Stimulated activated CD8-positive, alpha-beta memory T cell treated with anti-CD3 and anti-CD28 coated beads, Interleukin-4, amount 100 ng/mL, for 1 hour (primary cell): ENCODE results near the gene ARHGAP6.
"Not testable (repeated sequence)": the region's sequence is repeated elsewhere in the genome, so short reads cannot be mapped to it uniquely, and the experiment has no call there.

ENCODE experiments used
- DNase-seq, 2 donors: peaks; one replicate each; pipeline ENCODE4 v3.0.0-alpha.2; 2020; ENCODE audit warnings: low read depth in 2 of 2, low spot score in 1 of 2

The ARHGAP6 gene

DNA sequence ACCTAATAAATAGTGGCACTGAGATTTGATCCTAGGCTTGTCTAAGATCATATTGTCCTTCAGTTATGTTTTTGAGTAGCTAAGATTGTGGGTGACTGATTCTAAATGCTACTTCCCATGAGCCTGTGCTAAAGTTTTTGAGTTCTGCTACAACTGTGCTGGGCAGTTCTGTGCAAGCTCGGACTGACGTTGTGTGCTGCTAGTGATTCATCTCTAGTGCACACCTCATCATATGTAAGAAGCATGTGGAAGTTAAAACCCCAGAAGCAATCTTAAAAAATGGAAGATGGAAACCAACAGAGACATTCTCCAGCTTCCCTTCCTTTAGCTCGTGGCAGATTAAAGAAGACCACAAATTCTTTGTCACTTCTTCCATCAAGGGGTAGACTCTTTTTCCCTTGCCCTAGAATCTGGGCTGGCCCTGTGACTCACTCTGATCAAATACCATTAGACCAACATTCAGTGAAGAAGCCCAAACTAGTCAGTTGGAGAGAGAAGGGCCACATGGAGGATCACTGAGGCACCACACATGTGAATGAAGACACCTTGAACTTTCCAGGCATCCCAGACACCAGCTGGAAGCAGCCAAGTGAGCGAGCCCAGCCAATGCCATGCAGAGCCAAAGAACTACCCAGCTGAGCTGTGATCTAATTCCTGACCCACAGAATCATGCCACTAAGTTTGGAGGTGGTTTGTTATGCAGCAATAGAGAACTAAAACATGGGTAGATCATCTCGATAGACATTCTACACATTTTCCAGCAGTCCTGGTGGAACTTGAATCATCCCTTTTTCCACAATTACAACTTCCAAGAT, 16.8 kb downstream of the ARHGAP6 start:
- no peak for DNase-seq

DNA sequence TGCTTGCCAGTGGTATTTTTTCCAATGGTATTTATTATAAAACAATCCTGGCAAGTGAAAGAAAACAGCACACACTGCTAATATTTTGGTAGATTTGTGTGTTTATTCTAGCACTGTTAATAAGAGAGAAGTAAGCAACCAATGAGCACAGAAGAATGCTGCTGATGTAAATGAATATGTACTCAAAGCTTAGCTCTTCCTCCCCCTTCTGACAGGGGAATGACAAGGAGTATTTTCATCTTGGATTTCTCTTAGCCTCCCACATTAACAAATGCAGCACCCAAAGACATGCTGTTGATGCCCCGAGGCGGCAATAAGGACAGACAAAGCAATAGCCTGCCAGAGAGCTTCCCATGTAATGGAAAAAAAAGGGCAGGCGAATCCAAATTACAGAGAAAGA, 18.6 kb downstream of the ARHGAP6 start:
- no peak for DNase-seq

DNA sequence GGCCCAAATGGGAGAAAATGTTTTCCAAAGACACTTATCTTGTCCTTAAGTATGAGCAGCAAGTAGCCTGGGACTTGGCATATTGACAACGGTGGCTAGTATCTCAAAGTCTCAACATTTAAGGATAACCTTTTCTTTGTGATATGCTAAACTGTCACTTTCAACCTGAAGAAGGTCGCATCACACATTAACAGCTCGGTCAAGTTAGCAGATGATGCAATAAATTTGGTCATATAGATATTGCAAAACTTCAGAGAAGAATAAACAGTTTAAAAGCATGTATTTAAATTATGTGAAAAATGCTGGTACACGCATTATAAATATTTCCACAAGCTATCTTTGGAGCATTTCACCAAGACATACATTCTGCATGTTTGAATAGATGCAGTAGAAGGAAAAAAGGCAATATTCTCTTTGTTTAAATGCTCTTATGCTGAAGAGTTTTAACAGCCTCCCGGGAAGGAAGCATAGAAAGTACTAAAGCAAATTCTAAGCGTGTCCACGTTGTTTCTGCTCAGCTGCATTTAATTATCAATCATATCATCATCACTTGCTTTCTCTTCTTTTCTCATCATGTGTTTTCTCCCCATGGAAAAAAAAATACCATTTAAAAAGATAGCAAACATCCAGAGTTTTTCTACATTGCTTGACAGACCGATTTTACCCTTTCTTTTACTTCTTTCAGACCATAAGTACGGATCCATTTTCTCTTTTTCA, 24.2 kb downstream of the ARHGAP6 start:
- DNase-seq, result no peak

DNA sequence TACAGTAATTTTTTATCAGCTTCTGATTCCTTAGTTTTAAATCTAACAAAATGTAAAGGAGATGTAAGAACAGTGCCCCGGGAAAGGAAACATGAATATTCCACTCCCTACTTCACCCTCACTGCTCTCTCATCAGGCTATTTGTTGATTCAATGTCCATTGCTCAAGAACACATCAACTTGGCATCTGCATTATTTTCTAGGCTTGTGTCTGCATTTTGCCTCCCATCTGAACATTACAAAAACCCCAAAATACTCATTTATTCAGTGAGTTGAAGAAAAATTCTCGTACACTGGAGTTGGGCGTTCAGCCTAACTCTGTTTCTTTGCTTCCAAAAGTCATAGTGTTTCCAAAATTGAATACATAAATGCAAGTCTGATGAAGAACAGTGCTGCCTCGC, 25.6 kb downstream of the ARHGAP6 start:
- no peak for DNase-seq

DNA sequence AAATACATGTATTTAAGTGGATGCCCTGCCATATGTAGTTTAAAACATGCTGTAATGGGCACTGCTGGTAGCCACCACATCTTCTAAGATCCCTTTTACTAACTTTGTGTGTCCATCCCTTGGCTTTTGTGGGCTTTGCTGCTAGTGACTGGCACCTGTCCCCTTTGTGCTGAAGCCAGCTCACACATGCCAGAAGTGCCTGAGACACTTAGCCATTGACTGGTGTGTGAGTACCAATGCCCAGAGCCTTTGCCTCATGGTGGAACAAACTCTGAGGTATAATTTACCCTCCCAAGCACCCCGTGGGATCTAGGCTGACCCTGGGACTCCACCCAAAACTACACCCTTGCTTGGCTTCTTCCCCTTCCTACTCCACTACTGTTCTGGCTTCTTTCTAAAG, 33.0 kb downstream of the ARHGAP6 start:
- DNase-seq, result no peak

DNA sequence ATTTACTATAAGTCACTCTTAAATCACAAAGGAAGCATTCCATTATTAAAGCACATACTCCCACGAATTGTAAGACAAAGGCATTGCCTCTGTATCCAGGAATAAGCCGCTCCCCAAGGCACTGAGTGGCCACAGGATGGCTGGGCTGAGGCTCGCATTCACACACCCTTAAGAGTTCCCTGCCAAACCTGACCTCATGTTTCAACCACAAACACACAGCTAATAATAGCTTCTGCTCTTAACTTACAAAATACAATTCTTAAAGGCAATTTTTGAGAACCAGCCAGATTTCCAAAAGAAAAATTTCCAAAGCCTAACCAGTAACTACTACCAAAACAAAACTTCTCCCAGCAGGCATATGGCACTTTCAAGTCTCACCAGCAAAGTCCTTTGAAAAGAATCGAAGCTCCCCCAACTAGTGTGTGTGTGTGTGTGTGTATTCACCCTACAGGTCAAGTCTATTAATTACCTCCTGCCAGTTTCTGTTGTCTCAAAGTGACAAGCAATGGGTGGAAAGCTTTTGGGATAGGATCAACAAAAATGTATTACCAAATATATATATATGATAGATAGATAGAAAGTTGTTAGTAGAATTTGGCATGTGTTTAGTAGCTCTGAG, 36.0 kb downstream of the ARHGAP6 start:
- no peak for DNase-seq

DNA sequence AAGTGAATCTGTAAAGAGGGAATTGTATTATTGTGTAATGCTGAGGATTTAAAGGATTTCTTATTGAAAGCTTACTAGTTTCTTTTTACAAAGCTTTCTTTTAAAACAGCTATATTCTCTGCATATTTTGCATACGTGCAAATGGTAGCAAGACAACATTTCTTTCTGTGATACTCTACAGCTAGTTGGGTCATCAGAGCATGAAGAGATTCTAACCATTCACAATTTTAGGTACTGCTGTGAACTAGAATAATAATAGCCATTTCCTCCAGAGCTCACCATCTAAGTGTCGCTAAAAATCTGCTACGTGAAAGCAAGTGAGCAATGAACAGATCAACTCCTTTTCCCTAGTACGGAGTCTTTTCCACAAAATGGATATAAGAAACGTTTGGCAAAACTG, 37.3 kb downstream of the ARHGAP6 start:
- no peak for DNase-seq

DNA sequence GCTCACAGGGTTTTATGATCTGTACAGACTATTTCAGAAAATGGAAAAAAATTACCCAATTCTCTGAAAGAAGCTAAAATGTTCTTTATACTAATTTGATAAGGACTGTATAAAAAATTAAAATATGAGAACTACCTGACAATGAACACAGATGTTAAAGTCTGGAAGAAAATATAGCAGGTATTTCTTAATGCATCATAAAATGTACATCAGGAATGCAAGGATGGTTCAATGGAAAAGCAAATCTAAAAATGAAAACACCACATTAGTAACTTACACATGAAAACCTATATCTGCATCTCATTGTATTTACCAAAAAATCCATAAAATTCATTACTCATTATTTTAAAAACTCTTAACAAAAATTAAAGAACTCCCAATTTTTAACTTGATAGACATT, 39.4 kb downstream of the ARHGAP6 start:
- no peak for DNase-seq

DNA sequence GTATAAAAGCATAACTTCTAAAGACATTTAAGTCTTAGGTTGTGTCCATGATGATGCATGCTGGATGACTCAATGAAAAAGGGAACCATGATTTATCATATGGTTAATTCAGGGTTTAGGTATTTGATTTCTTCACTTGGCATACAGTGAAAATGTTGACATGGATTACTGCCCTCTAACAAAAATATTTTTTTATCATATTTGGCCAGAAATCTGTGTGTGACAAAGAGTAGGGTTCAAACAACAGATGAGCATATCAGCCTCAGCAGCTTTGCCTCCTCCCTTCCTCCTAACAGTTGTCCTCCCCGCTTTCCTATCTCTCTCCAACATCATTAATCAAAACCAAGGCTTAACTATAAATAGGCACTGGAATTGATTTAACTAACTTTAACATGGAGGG, 46.3 kb downstream of the ARHGAP6 start:
- no peak for DNase-seq

DNA sequence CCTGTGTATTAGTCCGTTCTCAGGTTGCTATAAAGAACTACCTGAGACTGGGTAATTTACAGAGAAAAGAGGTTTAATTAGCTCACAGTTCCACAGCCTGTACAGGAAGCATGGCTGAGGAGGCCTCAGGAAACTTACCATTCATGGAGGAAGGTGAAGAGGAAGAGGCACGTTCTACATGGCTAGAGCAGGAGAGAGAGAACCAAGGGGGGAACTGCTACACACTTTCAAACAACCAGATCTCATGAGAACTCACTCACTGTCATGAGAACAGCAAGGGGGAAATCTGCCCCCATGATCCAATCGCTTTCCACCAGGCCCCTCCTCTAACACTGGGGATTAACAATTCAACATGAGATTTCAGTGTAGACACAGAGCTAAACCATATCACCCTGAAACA, 51.5 kb downstream of the ARHGAP6 start:
- DNase-seq, result not testable (repeated sequence)

DNA sequence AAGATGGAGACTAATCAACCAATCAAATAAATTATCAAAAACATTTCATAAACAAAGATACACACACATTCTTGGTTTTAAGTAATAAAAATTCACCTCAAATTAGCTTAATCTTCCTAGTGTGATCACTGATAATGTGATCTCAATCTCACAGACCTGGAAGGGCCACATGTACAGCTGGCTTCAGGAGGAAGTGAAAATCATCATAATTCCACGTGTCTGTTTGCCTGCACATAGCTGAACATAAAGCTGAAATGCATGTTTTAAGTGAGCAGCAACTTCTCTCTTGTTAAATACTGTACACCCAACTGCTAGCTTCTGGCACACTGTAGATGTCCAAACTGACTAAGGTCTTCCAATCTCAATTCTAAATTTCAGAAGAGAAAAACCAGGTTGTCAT, 53.8 kb downstream of the ARHGAP6 start:
- no peak for DNase-seq

DNA sequence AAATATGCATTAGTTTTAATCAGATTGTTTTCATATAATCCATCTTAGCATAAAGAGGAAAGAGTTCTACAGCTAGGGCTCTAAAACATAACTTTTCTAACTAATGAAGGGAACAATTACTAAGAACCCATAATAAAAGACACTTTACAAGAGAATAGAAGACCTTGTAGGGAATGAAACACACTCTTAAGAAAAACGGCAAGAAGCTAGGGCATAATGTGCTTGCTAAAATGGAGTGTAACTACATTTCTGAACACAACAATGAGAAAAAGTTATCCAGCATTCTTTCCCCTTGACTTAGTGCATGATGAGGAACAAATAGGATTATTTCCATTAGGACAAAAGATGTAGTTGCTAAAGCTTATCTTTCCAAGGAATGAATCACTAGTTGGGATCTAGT, 54.6 kb downstream of the ARHGAP6 start:
- no peak for DNase-seq

DNA sequence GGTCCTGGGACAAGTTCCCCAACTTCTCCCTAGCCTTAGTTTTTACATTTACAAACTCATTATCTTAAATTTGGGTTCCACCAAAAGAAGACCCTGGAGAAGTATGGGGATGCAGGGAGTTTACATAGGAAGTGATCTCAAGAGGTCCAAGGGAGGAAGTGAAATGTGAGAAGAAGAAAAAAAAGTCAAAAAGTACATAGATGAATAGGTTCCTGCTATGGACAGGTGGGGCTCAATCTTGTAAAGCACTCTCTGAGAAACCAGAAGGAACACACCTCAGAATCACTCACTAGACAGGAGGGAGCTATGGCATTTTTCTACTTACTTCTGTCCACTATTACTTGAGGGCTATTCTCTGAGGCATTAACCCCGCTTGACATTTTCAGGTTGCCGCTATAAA, 56.6 kb downstream of the ARHGAP6 start:
- no peak for DNase-seq

DNA sequence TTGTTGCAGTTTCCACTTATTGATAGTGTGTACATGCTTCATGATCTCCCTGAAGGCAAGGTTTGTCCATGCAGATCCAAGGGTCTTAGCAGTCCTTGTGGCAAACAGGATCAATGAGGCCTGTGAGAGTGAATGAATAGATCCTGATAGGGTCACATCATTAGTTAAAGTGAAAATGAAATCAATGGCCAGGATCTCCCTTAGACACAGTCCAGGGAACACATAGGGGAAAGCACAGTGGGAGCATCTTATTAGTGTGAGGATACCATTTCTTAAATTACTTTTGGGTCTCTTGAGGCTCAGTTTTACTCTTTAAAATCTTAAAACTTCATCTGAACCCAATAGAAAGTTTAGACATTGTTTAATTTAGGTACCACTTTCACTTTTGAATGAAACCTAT, 59.3 kb downstream of the ARHGAP6 start:
- no peak for DNase-seq

DNA sequence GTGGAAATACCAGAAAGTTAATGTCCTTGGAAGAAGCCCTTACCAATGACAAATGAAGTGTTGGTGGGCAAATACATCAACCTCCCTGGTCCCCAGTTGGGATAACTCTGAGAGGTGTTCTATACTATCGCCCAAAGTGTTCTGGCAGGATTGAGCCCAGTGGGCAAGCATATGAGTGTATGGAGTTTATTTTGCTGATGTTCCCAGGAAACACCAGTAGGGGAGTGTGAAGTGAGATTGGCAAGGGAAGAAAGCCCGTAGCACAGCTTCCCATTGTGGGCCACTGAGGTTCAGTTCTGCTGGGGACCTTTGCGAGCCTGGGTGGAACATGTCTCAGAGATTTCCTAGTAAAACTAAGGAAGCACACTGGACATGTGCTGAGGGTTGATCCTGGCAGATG, 65.1 kb downstream of the ARHGAP6 start:
- no peak for DNase-seq

DNA sequence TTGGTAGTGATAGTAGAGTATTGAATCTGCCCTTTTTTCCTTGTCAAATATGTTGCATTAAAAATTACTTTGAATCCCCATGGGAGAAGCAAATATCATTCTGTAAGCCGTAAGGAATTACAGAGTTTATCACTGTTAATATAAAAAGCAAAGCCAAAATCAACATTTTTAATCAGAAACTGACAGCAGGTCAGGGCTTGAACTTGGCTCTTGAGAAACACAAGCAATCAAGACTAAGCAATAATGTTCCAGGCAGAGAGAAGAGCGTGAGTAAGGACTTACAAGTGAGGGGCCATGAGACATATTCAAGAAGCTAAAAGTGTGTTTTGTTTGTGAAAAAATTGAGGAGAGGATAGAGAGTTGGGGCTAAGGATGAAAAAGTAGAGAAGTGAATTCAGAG, 68.2 kb downstream of the ARHGAP6 start:
- no peak for DNase-seq

DNA sequence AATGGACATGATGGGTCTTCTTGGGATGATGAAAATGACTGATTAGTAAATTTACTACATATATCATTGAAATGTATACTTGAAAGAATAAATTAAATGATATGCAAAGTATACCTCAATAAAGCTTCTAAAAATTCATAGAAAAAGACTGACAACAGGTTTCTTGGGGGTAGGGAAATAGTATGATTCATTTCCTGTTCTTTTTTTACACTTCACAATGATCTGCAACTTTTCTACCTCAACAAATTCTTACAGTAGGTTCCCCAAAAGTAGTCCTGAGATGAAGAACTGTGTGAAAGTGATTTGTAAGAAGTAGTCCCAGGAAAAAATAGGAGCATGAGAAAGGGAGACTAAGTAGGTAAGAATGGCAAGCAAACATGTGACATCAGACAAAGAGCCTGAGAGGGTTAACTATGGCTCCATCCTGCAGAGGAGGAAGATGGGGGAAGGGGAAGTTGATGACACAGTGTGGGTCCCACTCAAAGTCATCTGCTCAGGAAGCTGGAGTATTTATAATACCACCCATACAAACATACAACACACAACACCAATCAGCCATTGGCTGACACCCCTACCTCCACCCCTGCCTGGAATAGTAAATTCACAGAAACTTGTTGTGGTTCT, 73.9 kb downstream of the ARHGAP6 start:
- DNase-seq, result no peak

DNA sequence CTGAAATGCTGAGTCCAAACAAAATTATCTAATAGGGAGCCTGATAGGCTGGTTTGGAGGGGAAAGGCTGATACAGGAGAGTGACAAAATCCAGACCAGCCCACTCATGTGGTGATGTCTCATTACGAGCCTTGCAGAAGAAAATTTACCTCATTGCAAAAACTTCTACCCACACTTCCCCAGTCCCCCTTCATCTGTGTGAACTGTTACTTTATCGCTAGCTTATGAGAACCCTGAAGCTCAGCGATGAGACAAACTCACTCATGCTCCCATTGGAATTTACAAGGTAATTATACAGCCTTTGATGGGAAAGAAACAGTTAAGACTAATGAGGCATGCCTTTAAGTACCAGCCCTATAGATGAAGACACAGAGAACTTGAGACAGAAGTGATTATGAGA, 76.1 kb downstream of the ARHGAP6 start:
- no peak for DNase-seq

DNA sequence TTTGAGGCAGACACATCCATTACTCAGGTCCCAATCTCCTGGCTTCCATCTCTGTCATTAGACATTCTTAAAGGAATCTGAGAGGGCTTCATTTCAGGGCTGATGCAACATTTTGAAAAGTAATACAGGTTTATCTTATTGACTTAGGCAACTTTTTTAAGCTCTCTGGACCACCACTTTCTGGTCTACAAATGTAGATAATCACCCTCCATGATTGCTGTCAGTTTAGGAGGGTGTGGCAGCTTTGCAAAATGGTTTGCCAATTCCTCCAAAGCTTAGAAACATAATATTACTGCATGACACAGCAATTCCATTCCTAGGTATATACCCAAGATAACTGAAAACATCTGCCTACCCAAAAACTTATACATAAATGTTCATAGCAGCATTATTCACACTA, 77.6 kb downstream of the ARHGAP6 start:
- no peak for DNase-seq

DNA sequence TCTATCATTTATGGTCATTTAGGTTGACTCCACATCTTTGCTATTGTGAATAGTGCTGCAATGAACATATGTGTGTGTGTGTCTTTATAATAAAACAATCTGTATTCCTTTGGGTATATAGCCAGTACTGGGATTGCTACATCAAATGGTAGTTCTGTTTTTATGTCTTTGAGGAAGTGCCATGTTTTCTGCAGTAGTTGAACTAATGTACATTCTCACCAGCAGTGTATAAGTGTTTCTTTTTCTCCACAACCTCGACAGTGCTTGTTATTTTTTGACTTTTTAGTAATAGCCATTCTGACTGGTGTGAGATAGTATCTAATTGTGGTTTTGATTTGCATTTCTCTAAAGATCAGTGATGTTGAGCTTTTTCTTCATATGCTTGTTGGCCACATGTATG, 80.5 kb downstream of the ARHGAP6 start:
- no peak for DNase-seq

DNA sequence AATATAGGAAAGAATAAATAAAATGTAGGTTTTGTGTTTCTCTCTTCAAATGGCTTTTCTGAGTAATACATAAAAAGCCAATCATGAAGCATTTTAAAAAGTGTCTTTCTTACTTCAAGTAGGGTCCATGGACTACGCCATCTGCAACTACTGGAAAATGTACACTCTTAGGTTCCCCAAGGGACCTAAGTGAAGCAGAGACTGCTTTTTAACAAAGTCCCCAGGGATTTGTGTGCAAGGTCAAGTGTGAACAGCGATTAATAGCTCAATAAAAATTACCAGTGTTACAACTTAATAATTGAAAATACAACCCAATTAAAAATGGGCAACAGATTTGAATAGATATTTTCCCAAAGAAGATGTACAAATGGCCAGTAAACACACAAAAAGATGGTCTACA, 84.9 kb downstream of the ARHGAP6 start:
- no peak for DNase-seq
